Smooth muscle cell (in vitro differentiated cells): ENCODE data around the gene PPP1R3D. TPM values are rescaled to one million over a fixed set of nuclear protein-coding genes. Genes with fewer than 3 reads are reported as not detected.
"Not testable (repeated sequence)": the region's sequence is repeated elsewhere in the genome, so short reads cannot be mapped to it uniquely, and the experiment has no call there.

Experiments
- DNase-seq: peaks from one replicate; lab custom pipeline; 2025; ENCODE audit not compliant: unreplicated experiment; lab: John Stamatoyannopoulos, UW
- H2AFZ ChIP-seq: fragments of 200-600 bp; sonication (generic); 2 replicates; pipeline ENCODE4 v1.6.0; 2016; ENCODE audit warnings: antibody characterized with exemption, low read depth, mild to moderate bottlenecking
- H3F3A ChIP-seq: fragments of 200-600 bp; sonication (generic); 2 replicates; pipeline ENCODE4 v1.6.0; 2017; ENCODE audit warnings: antibody characterized with exemption, low read depth
- H3K27ac ChIP-seq: fragments of 200-600 bp; sonication (generic); 2 replicates; pipeline ENCODE4 v1.5.1; 2016; ENCODE audit warnings: low read depth, mild to moderate bottlenecking
- H3K27me3 ChIP-seq: fragments of 200-600 bp; sonication (generic); 2 replicates; pipeline ENCODE4 v1.6.1; 2016; ENCODE audit warnings: low read depth, mild to moderate bottlenecking
- H3K36me3 ChIP-seq: fragments of 200-600 bp; sonication (generic); 2 replicates; pipeline ENCODE4 v1.5.1; 2016; ENCODE audit warnings: low read depth
- H3K4me1 ChIP-seq: fragments of 200-600 bp; sonication (generic); 2 replicates; pipeline ENCODE4 v1.5.1; 2016; ENCODE audit warnings: low read depth
- H3K4me2 ChIP-seq: fragments of 200-600 bp; sonication (generic); 2 replicates; pipeline ENCODE4 v1.6.0; 2016; ENCODE audit warnings: mild to moderate bottlenecking
- H3K4me3 ChIP-seq: fragments of 200-600 bp; sonication (generic); 2 replicates; pipeline ENCODE4 v1.5.1; 2016; ENCODE audit warnings: mild to moderate bottlenecking
- H3K79me2 ChIP-seq: fragments of 200-600 bp; sonication (generic); 2 replicates; pipeline ENCODE4 v1.6.0; 2016; ENCODE audit warnings: low read depth, mild to moderate bottlenecking
- H3K9ac ChIP-seq: fragments of 200-600 bp; sonication (generic); 2 replicates; pipeline ENCODE4 v1.6.0; 2016; ENCODE audit warnings: low read depth
- H3K9me3 ChIP-seq: fragments of 200-600 bp; sonication (generic); replicated peaks from 2 replicates; pipeline ENCODE4 v1.5.1; 2016; ENCODE audit warnings: low read depth
- H4K20me1 ChIP-seq: fragments of 200-600 bp; sonication (generic); 2 replicates; pipeline ENCODE4 v1.6.0; 2016; ENCODE audit warnings: low read depth
- WGBS: methylation state at CpG from one replicate; pipeline ENCODE4 v1.1.7; 2016; ENCODE audit warnings: low lambda C conversion rate; 5-methylcytosine and 5-hydroxymethylcytosine counted together
- polyA plus RNA-seq: library from polyadenylated mRNA; unstranded; fragments of >200 nt; fragmentation: Nextera tagmentation; extraction: Ambion mirVana; gene quantifications from 2 replicates; pipeline ENCODE4 v1.2.1, GENCODE V29; 2016
- total RNA-seq: library from RNA; depleted of rRNA; stranded (reverse); fragments of >200 nt; gene quantifications from 2 replicates; pipeline ENCODE4 v1.2.3, GENCODE V29; 2014
- TF ChIP-seq, protein P1 (sequence below): fragments of 200-600 bp; sonication (generic); IDR thresholded peaks from 2 replicates; pipeline ENCODE4 v1.5.1; 2017; ENCODE audit warnings: borderline replicate concordance, mild to moderate bottlenecking, antibody characterized with exemption; ENCODE audit not compliant: insufficient read depth, poor library complexity, severe bottlenecking

Gene PPP1R3D
- total and polyA plus RNA-seq, 2 experiments from 2014 or later = 1.9 to 5.1 TPM

DNA sequence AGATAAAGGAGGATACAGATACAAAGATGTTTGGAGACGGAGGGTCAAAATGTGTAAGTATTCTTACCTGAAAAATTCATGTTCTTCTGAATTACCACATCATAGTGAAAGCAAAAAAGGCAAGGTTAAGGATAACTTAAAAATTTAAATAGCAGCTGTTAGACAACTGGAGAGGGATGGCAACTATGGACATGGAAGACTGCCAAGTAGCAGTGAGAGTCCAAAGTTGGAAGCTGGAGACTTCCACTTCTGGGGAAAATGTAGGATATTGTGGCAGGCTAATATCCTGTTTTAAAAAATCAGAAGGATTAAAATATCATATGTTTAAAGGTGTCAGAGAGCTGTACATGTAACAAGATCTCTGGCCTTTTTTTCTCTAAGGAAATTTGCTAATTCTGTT, 36.5 kb downstream of the PPP1R3D start:
- TF ChIP-seq, protein P1, sequence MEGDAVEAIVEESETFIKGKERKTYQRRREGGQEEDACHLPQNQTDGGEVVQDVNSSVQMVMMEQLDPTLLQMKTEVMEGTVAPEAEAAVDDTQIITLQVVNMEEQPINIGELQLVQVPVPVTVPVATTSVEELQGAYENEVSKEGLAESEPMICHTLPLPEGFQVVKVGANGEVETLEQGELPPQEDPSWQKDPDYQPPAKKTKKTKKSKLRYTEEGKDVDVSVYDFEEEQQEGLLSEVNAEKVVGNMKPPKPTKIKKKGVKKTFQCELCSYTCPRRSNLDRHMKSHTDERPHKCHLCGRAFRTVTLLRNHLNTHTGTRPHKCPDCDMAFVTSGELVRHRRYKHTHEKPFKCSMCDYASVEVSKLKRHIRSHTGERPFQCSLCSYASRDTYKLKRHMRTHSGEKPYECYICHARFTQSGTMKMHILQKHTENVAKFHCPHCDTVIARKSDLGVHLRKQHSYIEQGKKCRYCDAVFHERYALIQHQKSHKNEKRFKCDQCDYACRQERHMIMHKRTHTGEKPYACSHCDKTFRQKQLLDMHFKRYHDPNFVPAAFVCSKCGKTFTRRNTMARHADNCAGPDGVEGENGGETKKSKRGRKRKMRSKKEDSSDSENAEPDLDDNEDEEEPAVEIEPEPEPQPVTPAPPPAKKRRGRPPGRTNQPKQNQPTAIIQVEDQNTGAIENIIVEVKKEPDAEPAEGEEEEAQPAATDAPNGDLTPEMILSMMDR = no peak
- DNase-seq = no peak
- Histone ChIP-seq H3K36me3 (no peaks in the 10 kb centered on the region), H3K4me3 (no peak overlapping the region), H3K27me3 (no peaks in the 10 kb centered on the region), H3K4me1 (no peaks in the 10 kb centered on the region), H2AFZ (no peak overlapping the region), H3K27ac (no peak overlapping the region), H3K4me2 (no peak overlapping the region), H3K9me3 (no peaks in the 10 kb centered on the region), H4K20me1 (no peaks in the 10 kb centered on the region), H3F3A (no peaks in the 10 kb centered on the region), H3K79me2 (no peaks in the 10 kb centered on the region), H3K9ac (no peak overlapping the region)
- 97% methylated on average over 1 of the region's 1 CpG for WGBS

DNA sequence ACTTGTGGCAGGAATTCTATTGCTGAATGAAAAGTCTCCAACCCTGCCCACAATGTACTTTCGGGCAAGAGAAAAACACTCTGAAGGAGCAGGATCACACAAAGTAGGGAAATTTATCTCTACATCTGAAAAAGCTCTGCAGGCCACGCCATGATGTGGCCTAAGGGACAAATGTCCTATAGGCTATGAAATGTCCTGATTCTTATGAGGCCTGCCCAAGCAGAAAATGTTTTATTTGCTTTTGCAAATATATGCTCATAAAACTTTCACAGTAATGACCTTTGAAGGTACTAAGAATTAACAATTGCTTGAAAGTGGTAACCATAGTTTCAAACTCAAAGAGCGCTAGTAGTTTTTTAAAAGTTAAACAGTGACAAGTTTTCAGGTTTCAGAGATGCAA, 37.6 kb downstream of the PPP1R3D start:
- no peak overlapping the region for H3K4me3 ChIP-seq
- no peak overlapping the region for H3K9ac ChIP-seq
- H2AFZ ChIP-seq = no peak overlapping the region
- no peaks in the 10 kb centered on the region for H3K4me1 ChIP-seq
- no peaks in the 10 kb centered on the region for H3F3A ChIP-seq
- H3K4me2 ChIP-seq = no peak overlapping the region
- TF ChIP-seq, protein P1 = no peak
- no peaks in the 10 kb centered on the region for H3K9me3 ChIP-seq
- no peaks in the 10 kb centered on the region for H3K79me2 ChIP-seq
- H3K36me3 ChIP-seq = no peaks in the 10 kb centered on the region
- no peak for DNase-seq
- H3K27me3 ChIP-seq = no peaks in the 10 kb centered on the region
- no peaks in the 10 kb centered on the region for H4K20me1 ChIP-seq
- H3K27ac ChIP-seq = no peak overlapping the region
- WGBS = 85% methylated on average over 3 of the region's 3 CpGs

DNA sequence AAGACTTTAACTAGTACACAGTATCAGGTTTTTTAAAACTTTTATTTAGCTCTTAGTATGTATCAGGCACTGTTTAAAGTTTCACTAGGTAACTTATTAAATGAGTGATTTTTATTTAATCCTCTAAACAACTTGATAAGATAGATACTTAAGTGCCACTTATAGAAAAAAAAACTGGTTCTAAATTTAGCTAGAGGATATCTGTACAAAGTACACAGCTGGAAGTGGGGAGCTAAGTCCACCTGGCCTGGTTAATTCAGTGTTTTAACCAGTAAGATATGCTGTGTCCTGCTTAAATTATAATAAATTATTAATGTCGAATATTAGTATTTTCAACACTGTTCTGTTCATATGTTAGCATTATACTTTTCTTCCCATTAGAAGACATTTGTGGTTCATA, 44.2 kb downstream of the PPP1R3D start:
- Histone ChIP-seq H2AFZ (no peak overlapping the region), H3F3A (no peaks in the 10 kb centered on the region), H3K36me3 (no peaks in the 10 kb centered on the region), H3K9me3 (no peaks in the 10 kb centered on the region), H3K9ac (no peak overlapping the region), H4K20me1 (no peaks in the 10 kb centered on the region), H3K4me1 (no peaks in the 10 kb centered on the region), H3K27me3 (peaks cover 6% of the 10 kb centered on the region), H3K4me2 (no peak overlapping the region), H3K27ac (no peak overlapping the region), H3K79me2 (no peaks in the 10 kb centered on the region), H3K4me3 (no peak overlapping the region)
- DNase-seq = no peak
- TF ChIP-seq, protein P1 = no peak
- 76% methylated on average over 1 of the region's 1 CpG for whole genome bisulfite sequencing

DNA sequence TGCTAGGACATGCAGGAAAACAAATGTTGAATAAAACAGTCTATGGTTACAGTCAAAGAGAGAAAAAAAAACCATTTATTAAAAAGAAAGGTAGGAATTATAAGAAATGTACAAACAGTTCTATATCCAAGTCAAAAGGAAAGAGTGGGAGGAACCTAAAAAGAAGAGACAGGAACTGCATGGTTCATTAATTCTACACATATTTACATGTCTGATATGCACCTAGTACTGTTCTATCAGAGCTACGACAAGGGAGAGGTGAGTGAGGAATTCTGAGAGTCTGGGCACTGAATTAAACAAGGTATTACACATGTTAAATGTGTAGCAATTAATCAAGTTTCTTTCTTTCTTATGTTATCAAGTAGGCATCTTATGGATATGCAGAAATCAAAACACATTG, 48.5 kb downstream of the PPP1R3D start:
- 82% methylated on average over 1 of the region's 1 CpG for WGBS
- Histone ChIP-seq H3F3A (no peaks in the 10 kb centered on the region), H3K9me3 (no peaks in the 10 kb centered on the region), H3K36me3 (no peaks in the 10 kb centered on the region), H3K4me2 (no peak overlapping the region), H3K27ac (no peak overlapping the region), H4K20me1 (no peaks in the 10 kb centered on the region), H3K9ac (no peak overlapping the region), H2AFZ (no peak overlapping the region), H3K4me3 (no peak overlapping the region), H3K79me2 (no peaks in the 10 kb centered on the region), H3K27me3 (peaks cover 6% of the 10 kb centered on the region), H3K4me1 (no peaks in the 10 kb centered on the region)
- no peak for DNase-seq
- TF ChIP-seq, protein P1 = no peak

DNA sequence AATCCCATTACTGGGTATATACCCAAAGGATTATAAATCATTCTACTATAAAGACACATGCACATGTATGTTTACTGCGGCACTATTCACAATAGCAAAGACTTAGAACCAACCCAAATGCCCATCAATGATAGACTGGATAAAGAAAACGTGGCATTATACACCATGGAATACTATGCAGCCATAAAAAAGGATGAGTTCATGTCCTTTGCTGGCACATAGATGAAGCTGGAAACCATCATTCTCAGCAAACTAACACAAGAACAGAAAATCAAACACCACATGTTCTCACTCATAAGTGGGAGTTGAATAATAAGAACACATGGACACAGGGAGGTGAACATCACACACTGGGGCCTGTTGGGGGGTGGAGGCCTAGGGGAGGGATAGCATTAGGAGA, 50.1 kb downstream of the PPP1R3D start:
- not testable (repeated sequence) for H3K79me2 ChIP-seq, H4K20me1 ChIP-seq, DNase-seq, H3K27ac ChIP-seq, H3K27me3 ChIP-seq, H3K4me2 ChIP-seq, H3K4me3 ChIP-seq, H3K9me3 ChIP-seq, H3K4me1 ChIP-seq, H3F3A ChIP-seq, H3K9ac ChIP-seq, H3K36me3 ChIP-seq, H2AFZ ChIP-seq
- 84% methylated on average over 2 of the region's 2 CpGs for WGBS
